Astrocyte (in vitro differentiated cells and primary cell): ENCODE results near the gene FBN1. TPM values are rescaled to one million over a fixed set of nuclear protein-coding genes. Genes with fewer than 3 reads are reported as not detected.

Experiments used
- DNase-seq: peaks from one replicate; pipeline ENCODE4 v3.0.0-alpha.2; 2010; ENCODE audit warnings: low read depth
- FAIRE-seq: peaks from 2 replicates; lab custom pipeline; 2011; peaks lifted over from hg19 to GRCh38; lab: Jason Lieb, UNC
- H2AFZ ChIP-seq: 2 replicates; pipeline ENCODE4 v1.6.0; 2012; ENCODE audit warnings: low read depth, low read length, inconsistent platforms
- H3K27ac ChIP-seq: 2 replicates; pipeline ENCODE4 v1.5.1; 2011; ENCODE audit warnings: low read depth, low read length, inconsistent platforms
- H3K27me3 ChIP-seq: 2 replicates; pipeline ENCODE4 v1.6.0; 2011; ENCODE audit warnings: low read length, inconsistent platforms; ENCODE audit not compliant: insufficient read depth
- H3K36me3 ChIP-seq: 2 replicates; pipeline ENCODE4 v1.5.1; 2011; ENCODE audit warnings: low read length, inconsistent platforms; ENCODE audit not compliant: insufficient read depth
- H3K4me1 ChIP-seq: 2 replicates; pipeline ENCODE4 v1.5.1; 2011; ENCODE audit warnings: low read length, inconsistent platforms; ENCODE audit not compliant: insufficient read depth
- H3K4me2 ChIP-seq: 2 replicates; pipeline ENCODE4 v1.6.0; 2012; ENCODE audit warnings: low read length, inconsistent platforms
- H3K4me3 ChIP-seq: 2 replicates; pipeline ENCODE4 v1.5.1; 2011; ENCODE audit warnings: low read depth, mild to moderate bottlenecking, low read length, inconsistent platforms; ENCODE audit not compliant: insufficient read depth
- H3K79me2 ChIP-seq: 2 replicates; pipeline ENCODE4 v1.6.0; 2012; ENCODE audit warnings: mild to moderate bottlenecking, low read length, inconsistent platforms; ENCODE audit not compliant: insufficient read depth
- H3K9ac ChIP-seq: 2 replicates; pipeline ENCODE4 v1.6.0; 2012; ENCODE audit warnings: mild to moderate bottlenecking, low read length, inconsistent platforms
- H3K9me3 ChIP-seq: 2 replicates; pipeline ENCODE4 v1.5.1; 2012; ENCODE audit warnings: low read depth, mild to moderate bottlenecking, low read length, inconsistent platforms; ENCODE audit not compliant: insufficient read depth
- H4K20me1 ChIP-seq: 2 replicates; pipeline ENCODE4 v1.6.0; 2012; ENCODE audit warnings: low read length, inconsistent platforms; ENCODE audit not compliant: insufficient read depth
- H3K27ac Mint-ChIP-seq: one replicate; pipeline ENCODE4 v1.8.0; 2021; ENCODE audit warnings: mild to moderate bottlenecking, mixed read lengths; ENCODE audit not compliant: unreplicated experiment
- H3K27me3 Mint-ChIP-seq: one replicate; pipeline ENCODE4 v1.8.0; 2021; ENCODE audit warnings: low read depth, mixed read lengths; ENCODE audit not compliant: unreplicated experiment
- H3K36me3 Mint-ChIP-seq: one replicate; pipeline ENCODE4 v1.8.0; 2021; ENCODE audit warnings: low read depth, mixed read lengths; ENCODE audit not compliant: unreplicated experiment
- H3K4me1 Mint-ChIP-seq: one replicate; pipeline ENCODE4 v1.8.0; 2021; ENCODE audit warnings: low read depth, mixed read lengths; ENCODE audit not compliant: unreplicated experiment
- H3K4me3 Mint-ChIP-seq: one replicate; pipeline ENCODE4 v1.8.0; 2021; ENCODE audit warnings: mild to moderate bottlenecking, moderate library complexity, mixed read lengths; ENCODE audit not compliant: unreplicated experiment
- H3K9me3 Mint-ChIP-seq: one replicate; pipeline ENCODE4 v1.8.0; 2021; ENCODE audit warnings: mild to moderate bottlenecking, mixed read lengths; ENCODE audit not compliant: unreplicated experiment
- EZH2 ChIP-seq: IDR thresholded peaks from 2 replicates; pipeline ENCODE4 v1.6.1; 2012; ENCODE audit warnings: mild to moderate bottlenecking, low read length, inconsistent platforms; ENCODE audit not compliant: insufficient read depth
- total RNA-seq: library from RNA; stranded (reverse); gene quantifications from 2 replicates; pipeline ENCODE4 v1.2.1, GENCODE V29; 2021
- TF ChIP-seq, protein P1 (sequence below): IDR thresholded peaks from 2 replicates; pipeline ENCODE4 v1.5.1; 2011; ENCODE audit warnings: low read depth, mild to moderate bottlenecking, inconsistent platforms, low read length, moderate library complexity; ENCODE audit not compliant: insufficient read depth

The FBN1 gene
- total RNA-seq, 1 donor from 2014 or later: 210 TPM

DNA sequence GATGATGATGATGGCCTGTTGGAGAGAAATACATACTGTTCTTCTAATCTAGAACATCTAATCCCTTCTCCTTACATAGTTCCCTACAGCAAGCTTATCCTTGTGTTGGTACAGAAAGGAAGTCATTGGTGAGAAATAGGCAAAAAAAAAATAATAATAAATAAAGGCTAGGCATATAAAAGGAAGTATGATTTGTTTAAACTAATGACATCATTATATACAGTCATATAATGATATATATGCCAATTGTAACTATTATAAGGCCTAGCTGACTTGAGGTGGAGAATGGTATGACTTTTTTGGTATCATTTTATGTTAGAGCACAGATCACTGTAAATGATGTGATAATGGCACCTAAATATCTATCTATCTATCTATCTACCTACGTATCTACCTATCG lies 171.8 kb downstream of the FBN1 start:
- no peak overlapping the region for H3K9ac ChIP-seq
- H4K20me1 ChIP-seq: peaks cover 5% of the 10 kb centered on the region
- peaks cover 41% of the 10 kb centered on the region for H3K36me3 Mint-ChIP-seq
- no peak for TF ChIP-seq EZH2
- TF ChIP-seq, protein P1, sequence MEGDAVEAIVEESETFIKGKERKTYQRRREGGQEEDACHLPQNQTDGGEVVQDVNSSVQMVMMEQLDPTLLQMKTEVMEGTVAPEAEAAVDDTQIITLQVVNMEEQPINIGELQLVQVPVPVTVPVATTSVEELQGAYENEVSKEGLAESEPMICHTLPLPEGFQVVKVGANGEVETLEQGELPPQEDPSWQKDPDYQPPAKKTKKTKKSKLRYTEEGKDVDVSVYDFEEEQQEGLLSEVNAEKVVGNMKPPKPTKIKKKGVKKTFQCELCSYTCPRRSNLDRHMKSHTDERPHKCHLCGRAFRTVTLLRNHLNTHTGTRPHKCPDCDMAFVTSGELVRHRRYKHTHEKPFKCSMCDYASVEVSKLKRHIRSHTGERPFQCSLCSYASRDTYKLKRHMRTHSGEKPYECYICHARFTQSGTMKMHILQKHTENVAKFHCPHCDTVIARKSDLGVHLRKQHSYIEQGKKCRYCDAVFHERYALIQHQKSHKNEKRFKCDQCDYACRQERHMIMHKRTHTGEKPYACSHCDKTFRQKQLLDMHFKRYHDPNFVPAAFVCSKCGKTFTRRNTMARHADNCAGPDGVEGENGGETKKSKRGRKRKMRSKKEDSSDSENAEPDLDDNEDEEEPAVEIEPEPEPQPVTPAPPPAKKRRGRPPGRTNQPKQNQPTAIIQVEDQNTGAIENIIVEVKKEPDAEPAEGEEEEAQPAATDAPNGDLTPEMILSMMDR: no peak
- H3K36me3 ChIP-seq: peaks cover 79% of the 10 kb centered on the region
- DNase-seq (no peak), FAIRE-seq (no peak)
- H3K9me3 Mint-ChIP-seq: peaks cover 4% of the 10 kb centered on the region
- no peak overlapping the region for H3K27ac ChIP-seq
- H3K4me2 ChIP-seq: no peak overlapping the region
- peaks cover 2% of the 10 kb centered on the region for H3K79me2 ChIP-seq
- H3K4me1 Mint-ChIP-seq: peaks cover 28% of the 10 kb centered on the region
- no peak overlapping the region for H3K4me3 Mint-ChIP-seq
- no peak overlapping the region for H3K27ac Mint-ChIP-seq
- H2AFZ ChIP-seq: no peak overlapping the region
- no peaks in the 10 kb centered on the region for H3K27me3 Mint-ChIP-seq
- H3K4me1 ChIP-seq: peaks cover 15% of the 10 kb centered on the region
- H3K9me3 ChIP-seq: no peaks in the 10 kb centered on the region
- no peaks in the 10 kb centered on the region for H3K27me3 ChIP-seq
- H3K4me3 ChIP-seq: no peak overlapping the region

DNA sequence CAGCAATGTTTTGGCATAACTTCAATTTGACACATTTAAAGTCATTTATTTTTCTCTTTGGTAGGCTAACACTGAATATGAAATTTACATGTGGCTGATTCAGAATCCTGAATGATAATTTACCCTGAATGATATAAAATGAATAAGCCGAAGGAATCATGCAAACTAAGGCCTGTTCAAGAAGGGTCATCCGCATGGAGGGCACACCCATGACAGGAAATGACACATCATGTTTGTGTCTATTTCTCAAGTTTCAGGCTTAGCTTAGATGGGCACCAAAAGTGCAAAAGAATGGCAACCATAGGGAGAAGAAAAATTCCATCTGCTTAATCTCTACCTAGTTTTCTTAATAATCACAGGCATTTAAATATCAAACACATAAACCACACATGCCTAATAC lies 172.8 kb downstream of the FBN1 start:
- peaks cover 15% of the 10 kb centered on the region for H3K4me1 ChIP-seq
- Mint-ChIP-seq H3K4me1 (peaks cover 26% of the 10 kb centered on the region), H3K27me3 (no peaks in the 10 kb centered on the region), H3K36me3 (peaks cover 50% of the 10 kb centered on the region), H3K4me3 (peak overlapping the region; percentile 36), H3K27ac (no peak overlapping the region), H3K9me3 (peaks cover 4% of the 10 kb centered on the region)
- peak overlapping the region; percentile 38 for H3K4me2 ChIP-seq
- no peaks in the 10 kb centered on the region for H3K9me3 ChIP-seq
- no peaks in the 10 kb centered on the region for H3K27me3 ChIP-seq
- peaks cover 78% of the 10 kb centered on the region for H3K36me3 ChIP-seq
- no peak overlapping the region for H3K9ac ChIP-seq
- H4K20me1 ChIP-seq: peaks cover 5% of the 10 kb centered on the region
- peak overlapping the region; percentile 16 for H3K27ac ChIP-seq
- FAIRE-seq: peak; percentile 84
- H3K79me2 ChIP-seq: peaks cover 2% of the 10 kb centered on the region
- no peak overlapping the region for H3K4me3 ChIP-seq
- TF ChIP-seq EZH2: no peak
- TF ChIP-seq, protein P1: no peak
- H2AFZ ChIP-seq: no peak overlapping the region
- DNase-seq: peak; percentile 34

DNA sequence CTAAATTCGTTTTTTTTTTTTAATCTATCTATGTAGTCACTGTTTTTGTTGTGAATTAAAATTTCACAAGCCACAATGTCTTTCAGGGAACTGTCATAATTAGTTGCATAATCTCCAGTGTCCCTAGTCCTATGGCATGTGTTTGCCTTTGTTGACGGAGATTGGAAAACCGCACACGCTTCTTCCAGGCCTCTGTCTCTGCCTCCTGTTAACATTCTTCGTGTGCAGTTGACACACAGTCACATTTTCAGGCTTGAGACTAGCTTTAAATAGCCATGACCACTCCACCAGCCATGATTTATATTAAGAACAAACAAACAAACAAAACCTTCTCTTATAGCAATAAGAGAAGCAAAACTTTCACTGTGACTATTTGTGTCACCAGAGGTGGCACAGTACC lies 174.4 kb downstream of the FBN1 start:
- Histone ChIP-seq H2AFZ (no peak overlapping the region), H3K36me3 (peaks cover 85% of the 10 kb centered on the region), H3K9ac (no peak overlapping the region), H3K79me2 (peaks cover 2% of the 10 kb centered on the region), H3K4me1 (peaks cover 15% of the 10 kb centered on the region), H3K27me3 (no peaks in the 10 kb centered on the region), H3K27ac (no peak overlapping the region), H3K9me3 (no peaks in the 10 kb centered on the region), H3K4me2 (no peak overlapping the region), H3K4me3 (no peak overlapping the region), H4K20me1 (peaks cover 13% of the 10 kb centered on the region)
- Mint-ChIP-seq H3K36me3 (peaks cover 64% of the 10 kb centered on the region), H3K4me1 (peaks cover 24% of the 10 kb centered on the region), H3K27ac (no peak overlapping the region), H3K9me3 (peaks cover 4% of the 10 kb centered on the region), H3K4me3 (no peak overlapping the region), H3K27me3 (no peaks in the 10 kb centered on the region)
- TF ChIP-seq EZH2: no peak
- TF ChIP-seq, protein P1: no peak
- DNase-seq (no peak), FAIRE-seq (no peak)
